GM23248 (cell line): Measurements from ENCODE around the gene RPLP1. TPM values are rescaled to one million over a fixed set of nuclear protein-coding genes. Genes with fewer than 3 reads are reported as not detected.
"Not testable (repeated sequence)": the region's sequence is repeated elsewhere in the genome, so short reads cannot be mapped to it uniquely, and the experiment has no call there.

Experiments
- DNase-seq: peaks from one replicate; pipeline ENCODE4 v3.0.0-alpha.2; 2015
- H2AFZ ChIP-seq: fragments of 200-600 bp; sonication (generic); 2 replicates; pipeline ENCODE4 v1.6.1; 2016; ENCODE audit warnings: antibody characterized with exemption
- H3F3A ChIP-seq: fragments of 200-600 bp; sonication (generic); 2 replicates; pipeline ENCODE4 v1.6.1; 2016; ENCODE audit warnings: mild to moderate bottlenecking, antibody characterized with exemption, mixed run types; ENCODE audit not compliant: insufficient read depth
- H3K27ac ChIP-seq: fragments of 200-600 bp; sonication (generic); 2 replicates; pipeline ENCODE4 v1.5.1; 2016; ENCODE audit warnings: mild to moderate bottlenecking
- H3K27me3 ChIP-seq: fragments of 200-600 bp; sonication (generic); replicated peaks from 2 replicates; pipeline ENCODE4 v1.6.1; 2016; ENCODE audit warnings: mild to moderate bottlenecking; ENCODE audit not compliant: insufficient read depth
- H3K36me3 ChIP-seq: fragments of 200-600 bp; sonication (generic); 2 replicates; pipeline ENCODE4 v1.6.1; 2016; ENCODE audit warnings: low read depth, mild to moderate bottlenecking
- H3K4me1 ChIP-seq: fragments of 200-600 bp; sonication (generic); 2 replicates; pipeline ENCODE4 v1.6.1; 2016; ENCODE audit warnings: mild to moderate bottlenecking; ENCODE audit not compliant: insufficient read depth
- H3K4me2 ChIP-seq: fragments of 200-600 bp; sonication (generic); one replicate; pipeline ENCODE4 v1.6.1; 2016; ENCODE audit warnings: mild to moderate bottlenecking; ENCODE audit not compliant: unreplicated experiment
- H3K4me3 ChIP-seq: fragments of 200-600 bp; sonication (generic); 2 replicates; pipeline ENCODE4 v1.5.1; 2016; ENCODE audit warnings: mild to moderate bottlenecking
- H3K79me2 ChIP-seq: fragments of 200-600 bp; sonication (generic); 2 replicates; pipeline ENCODE4 v1.6.1; 2016; ENCODE audit warnings: mild to moderate bottlenecking; ENCODE audit not compliant: insufficient read depth
- H3K9ac ChIP-seq: fragments of 200-600 bp; sonication (generic); 2 replicates; pipeline ENCODE4 v1.6.1; 2016; ENCODE audit warnings: mild to moderate bottlenecking
- H3K9me2 ChIP-seq: fragments of 200-600 bp; sonication (generic); 2 replicates; pipeline ENCODE4 v1.6.1; 2016; ENCODE audit warnings: mixed run types, mild to moderate bottlenecking, moderate library complexity; ENCODE audit not compliant: insufficient read depth
- H3K9me3 ChIP-seq: fragments of 200-600 bp; sonication (generic); one replicate; pipeline ENCODE4 v1.6.1; 2017; ENCODE audit warnings: low read depth
- H4K20me1 ChIP-seq: fragments of 200-600 bp; sonication (generic); 2 replicates; pipeline ENCODE4 v1.6.0; 2016; ENCODE audit not compliant: insufficient read depth
- EZH2 ChIP-seq: fragments of 200-600 bp; sonication (generic); IDR thresholded peaks from 2 replicates; pipeline ENCODE4 v1.6.1; 2018; ENCODE audit warnings: antibody characterized with exemption, mild to moderate bottlenecking; ENCODE audit not compliant: insufficient read depth, poor library complexity, severe bottlenecking
- EZH2phosphoT487 ChIP-seq: fragments of 200-600 bp; sonication (generic); IDR thresholded peaks from 2 replicates; pipeline ENCODE4 v1.6.1; 2018; ENCODE audit warnings: antibody characterized with exemption, moderate library complexity, mild to moderate bottlenecking, low read depth; ENCODE audit not compliant: insufficient read depth
- WGBS, 2 experiments: methylation state at CpG; one replicate each; pipeline ENCODE4 v1.1.6; 2015 to 2017; ENCODE audit warnings: low lambda C conversion rate in 2 of 2, low coverage in 1 of 2; ENCODE audit errors: missing lambda C conversion rate in 2 of 2; 5-methylcytosine and 5-hydroxymethylcytosine counted together
- in situ Hi-C: fragments of 300-500 bp; cut with MboI; formaldehyde crosslinking; loops from 2 replicates; pipeline ENCODE4 v1.15.0; 2020
- polyA plus RNA-seq: library from polyadenylated mRNA; unstranded; fragments of >200 nt; fragmentation: Nextera tagmentation; extraction: Ambion mirVana; gene quantifications from 2 replicates; pipeline ENCODE4 v1.2.1, GENCODE V29; 2016
- total RNA-seq: library from RNA; depleted of rRNA; stranded (reverse); fragments of >200 nt; shearing (Covaris generic); gene quantifications from 2 replicates; pipeline ENCODE4 v1.2.3, GENCODE V29; 2014

RPLP1 gene
- total and polyA plus RNA-seq, 2 experiments from 2014 or later: 172 to 963 TPM

- TF ChIP-seq EZH2phosphoT487: no peak
- no peak for TF ChIP-seq EZH2
These were observed 13.0 kb upstream of the RPLP1 start for GRCh38 chr15:69439623-69440022.

GRCh38 chr15:69443032-69443611 lies 9.5 kb upstream of the RPLP1 start:
- Histone ChIP-seq H3F3A (peaks cover 3% of the 10 kb centered on the region; the same call in 1 of the 2 replicates), H3K9me2 (no peaks in the 10 kb centered on the region), H3K4me2 (no peak overlapping the region), H3K36me3 (peaks cover 23% of the 10 kb centered on the region), H3K9ac (no peak overlapping the region), H3K9me3 (no peaks in the 10 kb centered on the region), H3K27ac (no peak overlapping the region), H4K20me1 (no peaks in the 10 kb centered on the region), H3K27me3 (no peaks in the 10 kb centered on the region), H3K79me2 (peaks cover 4% of the 10 kb centered on the region; the same call in 1 of the 2 replicates), H3K4me1 (no peaks in the 10 kb centered on the region), H2AFZ (no peak overlapping the region), H3K4me3 (no peak overlapping the region)
- DNase-seq: no peak
- TF ChIP-seq EZH2 (no peak), EZH2phosphoT487 (no peak)
- 88 to 91% methylated on average over 5 of the region's 5 CpGs for WGBS, 2 experiments
- in situ Hi-C loops: no loop called here

More at GRCh38 chr15:69439623-69440022, 13.0 kb upstream of the RPLP1 start:
- Histone ChIP-seq H3K4me3 (no peak overlapping the region), H3K27ac (no peak overlapping the region), H3K36me3 (peaks cover 12% of the 10 kb centered on the region), H3F3A (peaks cover 3% of the 10 kb centered on the region; the same call in 1 of the 2 replicates), H3K4me2 (no peak overlapping the region), H3K27me3 (no peaks in the 10 kb centered on the region), H2AFZ (no peak overlapping the region), H3K4me1 (no peaks in the 10 kb centered on the region), H3K9me2 (no peaks in the 10 kb centered on the region), H4K20me1 (no peaks in the 10 kb centered on the region), H3K9ac (no peak overlapping the region), H3K79me2 (peaks cover 4% of the 10 kb centered on the region; the same call in 1 of the 2 replicates), H3K9me3 (no peaks in the 10 kb centered on the region)
- DNase-seq: no peak
- 91% methylated on average over 4 of the region's 4 CpGs for WGBS, 2 experiments
- in situ Hi-C loops: no loop called here

GRCh38 chr15:69444686-69445085 lies 7.9 kb upstream of the RPLP1 start:
- no peak overlapping the region for H3K4me3 ChIP-seq
- no peak overlapping the region for H3K9ac ChIP-seq
- H3K9me2 ChIP-seq: no peaks in the 10 kb centered on the region
- no peak overlapping the region for H3K27ac ChIP-seq
- no peak overlapping the region for H3K4me2 ChIP-seq
- TF ChIP-seq EZH2 (no peak), EZH2phosphoT487 (no peak)
- H2AFZ ChIP-seq: no peak overlapping the region
- H3K9me3 ChIP-seq: no peaks in the 10 kb centered on the region
- WGBS, 2 experiments: 94 to 96% methylated on average over 7 of the region's 7 CpGs
- no peaks in the 10 kb centered on the region for H3K4me1 ChIP-seq
- in situ Hi-C loops: no loop called here
- DNase-seq: no peak
- H3K36me3 ChIP-seq: peaks cover 25% of the 10 kb centered on the region
- H3K27me3 ChIP-seq: no peaks in the 10 kb centered on the region
- no peaks in the 10 kb centered on the region for H3F3A ChIP-seq
- H3K79me2 ChIP-seq: peaks cover 4% of the 10 kb centered on the region; the same call in 1 of the 2 replicates
- no peaks in the 10 kb centered on the region for H4K20me1 ChIP-seq

GRCh38 chr15:69446953-69447352 lies 5.7 kb upstream of the RPLP1 start:
- Histone ChIP-seq H3K4me2 (no peak overlapping the region), H3K9me3 (no peaks in the 10 kb centered on the region), H3K4me3 (no peak overlapping the region), H3F3A (peaks cover 13% of the 10 kb centered on the region), H3K9ac (no peak overlapping the region), H2AFZ (no peak overlapping the region), H4K20me1 (no peaks in the 10 kb centered on the region), H3K27me3 (no peaks in the 10 kb centered on the region), H3K4me1 (peaks cover 2% of the 10 kb centered on the region; the same call in 1 of the 2 replicates), H3K79me2 (peaks cover 4% of the 10 kb centered on the region; the same call in 1 of the 2 replicates), H3K9me2 (no peaks in the 10 kb centered on the region), H3K27ac (no peak overlapping the region), H3K36me3 (peaks cover 25% of the 10 kb centered on the region)
- in situ Hi-C loops: no loop called here
- DNase-seq: no peak
- TF ChIP-seq EZH2: no peak
- no peak for TF ChIP-seq EZH2phosphoT487
- WGBS, 2 experiments: 79 to 81% methylated on average over 2 of the region's 2 CpGs

- in situ Hi-C loops, DNase-seq, H3K27me3 ChIP-seq, H3K4me3 ChIP-seq, H2AFZ ChIP-seq, H3K4me2 ChIP-seq, H3K27ac ChIP-seq, H3K9me3 ChIP-seq, H3K9ac ChIP-seq, H3K9me2 ChIP-seq: not testable (repeated sequence)
- peaks cover 26% of the 10 kb centered on the region for H3K79me2 ChIP-seq
- H3K36me3 ChIP-seq: peaks cover 30% of the 10 kb centered on the region
- H3F3A ChIP-seq: peaks cover 35% of the 10 kb centered on the region
- peaks cover 16% of the 10 kb centered on the region for H3K4me1 ChIP-seq
- WGBS, 2 experiments: 97 to 98% methylated on average over 4 of the region's 4 CpGs
- H4K20me1 ChIP-seq: peaks cover 18% of the 10 kb centered on the region; the same call in 1 of the 2 replicates
These were observed 2.4 kb upstream of the RPLP1 start for GRCh38 chr15:69450221-69450620.
